ENCODE measurements around the gene HIPK4. TPM values are rescaled to one million over a fixed set of nuclear protein-coding genes. Genes with fewer than 3 reads are reported as not detected.

HIPK4 gene
- total and polyA plus RNA-seq, 9 of the 15 experiments (the other 6 are each of a cell fraction or from before 2014, with no cell fraction given) = 0.06 to 0.09 TPM; not detected in 7

GRCh38 chr19:40425450-40426287 lies 35.7 kb upstream of the HIPK4 start, which contains the start of gene SERTAD1 (continued):
- no peak for TF ChIP-seq ZNF280A (IDR thresholded peaks at IDR 0.05; ENCODE audit: low read depth, partially characterized antibody)
- TF ChIP-seq SAFB2 (IDR thresholded peaks at IDR 0.05; ENCODE audit: borderline replicate concordance, low read depth, low read length, severe bottlenecking) = no peak
- no peak for TF ChIP-seq HIVEP1 (CRISPR knock-in tag; IDR thresholded peaks at IDR 0.05)
- TF ChIP-seq PBX2 (CRISPR knock-in tag; IDR thresholded peaks at IDR 0.05; ENCODE audit: low read depth) = no peak
- TF ChIP-seq PBX2 (tag; conservative IDR thresholded peaks at IDR 0.05; ENCODE audit: low read depth) = no peak
- no peak for TF ChIP-seq NR1H2 (CRISPR knock-in tag; IDR thresholded peaks at IDR 0.05)
- peak; percentile 86 for TF ChIP-seq JUND (IDR thresholded peaks at IDR 0.05; ENCODE audit: borderline replicate concordance, low read depth, low read length)
- peak; percentile 57; the same call in 1 of the 3 replicates for TF ChIP-seq JUND (tag; IDR thresholded peaks at IDR 0.05; ENCODE audit: borderline replicate concordance, low read depth, low read length)
- 0 out of 2 replicates have a peak, but pooled peaks have one; percentile 39 for TF ChIP-seq MXI1 (IDR thresholded peaks at IDR 0.05; ENCODE audit: low read depth, low read length)
- no peak for TF ChIP-seq GATA2 (CRISPR knock-in tag; IDR thresholded peaks at IDR 0.05)
- 0 out of 2 replicates have a peak, but pooled peaks have one; percentile 52 for TF ChIP-seq ARID4B (CRISPR knock-in tag; IDR thresholded peaks at IDR 0.05)
- TF ChIP-seq ZNF436 (CRISPR knock-in tag; IDR thresholded peaks at IDR 0.05) = no peak
- peak; percentile 55; the same call in 1 of the 2 replicates for TF ChIP-seq ELF1 (tag; IDR thresholded peaks at IDR 0.05)
- TF ChIP-seq THRAP3 (IDR thresholded peaks at IDR 0.05; ENCODE audit: borderline replicate concordance) = no peak
- TF ChIP-seq NUFIP1 (IDR thresholded peaks at IDR 0.05; ENCODE audit: partially characterized antibody) = no peak
- TF ChIP-seq FOXA3 (CRISPR knock-in tag; conservative IDR thresholded peaks at IDR 0.05 in 1 of 2, IDR thresholded peaks at IDR 0.05 in 1 of 2) = no peak

All from K562 (cell line).